Measurements from ENCODE around the gene HRH1.

The HRH1 gene

DNA sequence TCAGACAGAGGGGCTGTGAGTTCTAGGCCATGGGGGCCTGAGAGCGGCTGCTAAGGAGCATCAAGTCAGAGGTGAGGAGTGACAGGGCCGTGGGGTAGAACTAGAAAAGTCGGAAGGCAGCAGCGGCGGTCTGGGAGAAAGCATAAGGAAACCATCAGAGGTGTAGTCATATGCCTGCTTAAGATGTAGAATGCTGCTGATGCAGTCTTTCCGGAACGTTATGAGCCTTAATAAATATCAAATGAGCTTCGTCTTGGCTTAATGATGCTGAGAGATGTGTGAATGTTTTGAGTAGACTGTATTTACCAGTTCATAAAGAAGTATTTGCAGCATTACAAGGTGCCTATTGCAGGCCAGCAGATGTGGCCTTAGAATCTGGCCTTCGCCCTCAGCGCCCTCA lies 133.1 kb downstream of the HRH1 start:
- DNase-seq = no peak

DNA sequence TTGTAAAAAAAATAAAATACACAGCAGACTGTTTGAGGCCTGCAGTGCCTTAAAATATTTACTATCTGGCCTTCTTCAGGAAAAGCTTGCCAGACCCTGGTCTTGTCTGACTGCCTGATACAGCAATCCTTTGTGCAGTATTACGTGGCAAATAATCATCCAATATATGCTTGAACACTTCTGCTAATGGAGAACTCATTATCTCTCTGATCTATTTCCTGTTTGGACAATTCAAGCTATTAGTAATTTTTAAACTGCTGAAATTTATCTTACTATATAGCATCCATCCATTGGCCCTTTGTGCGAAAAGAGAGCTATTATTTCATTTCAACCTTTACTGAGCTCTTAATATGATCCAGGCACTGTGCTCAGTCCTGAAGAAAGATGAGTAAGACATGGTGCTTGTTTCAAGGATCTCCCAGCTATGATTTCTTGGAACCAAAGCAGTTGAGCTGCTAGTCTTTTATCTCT lies 133.8 kb downstream of the HRH1 start:
- no peak for DNase-seq

DNA sequence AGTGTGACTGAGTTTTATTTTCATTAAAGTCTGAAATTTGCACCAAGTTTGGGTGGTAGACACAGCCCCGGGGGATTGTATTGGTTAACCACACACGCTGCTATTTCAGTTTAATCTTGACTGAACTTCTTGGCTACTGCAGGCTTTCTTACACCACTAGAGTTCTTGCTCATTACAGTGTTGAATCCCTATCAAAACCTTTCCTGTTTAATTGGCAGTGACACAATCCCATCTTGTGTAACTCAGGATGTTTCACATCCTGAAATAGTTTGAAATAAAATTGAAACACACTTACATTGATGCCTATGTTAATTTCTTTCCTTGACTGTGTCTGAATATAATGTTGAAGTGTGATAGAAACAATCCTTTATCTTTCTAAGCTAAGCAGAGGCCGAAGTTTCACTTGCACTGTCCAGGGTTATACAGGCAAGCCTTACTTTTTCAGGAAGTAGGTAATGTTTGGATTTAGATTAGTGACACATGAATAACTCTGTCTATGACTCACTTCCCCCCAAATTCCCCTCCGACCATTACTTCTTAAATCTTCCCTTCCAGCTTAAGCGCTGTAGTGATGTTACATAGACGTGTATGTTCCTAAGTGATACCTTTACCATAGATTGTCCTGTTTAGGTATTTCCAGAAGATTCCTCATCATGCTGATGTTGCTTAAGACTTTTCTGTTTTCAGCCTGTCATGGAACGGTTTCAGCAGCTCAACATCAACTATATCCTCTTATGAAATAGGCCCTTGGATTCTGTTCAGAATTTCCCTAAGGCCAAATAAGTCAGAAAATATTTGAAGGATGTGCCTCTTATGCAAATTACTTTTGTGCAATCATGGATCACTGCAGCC lies 134.7 kb downstream of the HRH1 start:
- no peak for DNase-seq

DNA sequence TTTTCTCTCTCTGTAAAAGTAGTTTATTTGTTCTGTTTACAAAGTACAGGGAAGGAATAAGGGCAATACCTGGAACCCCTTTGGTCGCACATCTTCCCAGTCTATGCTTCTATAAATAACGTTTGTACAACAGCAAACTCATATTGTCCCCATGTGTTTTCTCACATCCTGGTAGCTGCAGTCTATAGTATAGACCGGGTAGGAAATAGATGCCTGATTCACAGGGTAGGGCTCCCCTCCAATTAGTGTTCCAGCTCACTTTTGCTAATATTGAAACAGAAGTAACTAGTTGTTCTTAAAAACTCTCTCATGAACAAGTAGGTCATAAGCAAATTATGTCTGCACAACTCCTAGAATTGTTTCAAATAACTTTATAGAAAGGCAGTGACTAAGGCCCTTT lies 135.6 kb downstream of the HRH1 start:
- no peak for DNase-seq

DNA sequence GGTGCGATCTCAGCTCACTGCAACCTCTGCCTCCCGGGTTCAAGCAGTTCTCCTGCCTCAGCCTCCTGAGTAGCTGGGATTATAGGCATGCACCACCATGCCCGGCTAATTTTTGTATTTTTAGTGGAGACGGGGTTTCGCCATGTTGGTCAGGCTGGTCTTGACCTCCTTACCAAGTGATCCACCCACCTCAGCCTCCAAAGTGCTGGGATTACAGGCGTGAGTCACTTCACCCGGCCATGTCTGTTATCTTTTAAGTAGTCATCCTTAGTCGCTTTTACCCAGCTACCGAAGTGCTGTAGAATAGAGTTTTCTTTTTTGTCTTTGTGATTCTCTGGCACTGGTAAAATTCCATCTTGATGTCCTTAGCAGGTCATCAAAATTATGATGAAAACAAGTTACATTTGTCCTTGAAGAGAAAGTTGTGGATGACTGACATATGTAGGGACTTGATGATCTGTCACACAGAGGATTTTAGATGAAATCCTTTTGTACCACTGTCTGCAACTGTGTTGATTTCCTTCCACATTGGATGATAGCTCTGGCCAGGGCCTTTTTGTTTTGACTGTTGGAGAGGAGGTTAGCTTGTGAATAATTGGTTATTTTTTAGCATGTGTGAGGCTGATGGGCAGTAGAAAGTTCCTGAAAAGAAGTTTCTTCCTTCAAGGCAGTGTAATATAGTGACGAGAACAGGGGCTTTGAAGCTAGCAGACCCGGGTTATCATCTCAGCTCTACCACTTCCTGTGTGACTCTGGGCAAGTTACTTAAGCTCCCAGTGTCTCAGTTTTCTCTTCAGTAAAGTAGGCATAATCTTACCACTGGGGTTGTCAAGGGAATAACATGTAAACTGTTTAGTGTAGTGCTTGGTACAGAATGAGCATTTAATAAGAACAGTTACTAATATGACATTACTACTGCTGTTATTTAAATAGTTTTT lies 136.7 kb downstream of the HRH1 start:
- peak; percentile 5 for DNase-seq

DNA sequence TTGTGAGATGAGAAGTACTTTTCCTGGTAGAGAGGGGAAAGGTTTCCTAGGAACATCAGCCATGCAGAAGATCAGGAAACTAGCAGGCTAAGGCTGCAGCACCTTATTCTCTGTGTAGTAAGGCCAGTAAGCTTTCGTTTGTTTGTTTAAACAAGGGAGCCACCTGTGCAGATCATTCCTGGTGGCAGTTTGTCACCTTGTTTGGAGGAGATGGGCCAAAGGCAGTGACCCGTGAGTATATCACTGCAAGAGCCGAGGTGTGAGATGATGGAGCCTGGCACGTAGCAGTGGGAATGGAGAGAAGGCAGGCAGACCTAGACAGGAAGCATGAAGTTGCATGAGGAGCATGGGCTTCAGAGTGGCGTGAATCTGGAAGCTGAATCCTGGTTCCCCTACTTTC lies 137.5 kb downstream of the HRH1 start:
- DNase-seq = no peak

DNA sequence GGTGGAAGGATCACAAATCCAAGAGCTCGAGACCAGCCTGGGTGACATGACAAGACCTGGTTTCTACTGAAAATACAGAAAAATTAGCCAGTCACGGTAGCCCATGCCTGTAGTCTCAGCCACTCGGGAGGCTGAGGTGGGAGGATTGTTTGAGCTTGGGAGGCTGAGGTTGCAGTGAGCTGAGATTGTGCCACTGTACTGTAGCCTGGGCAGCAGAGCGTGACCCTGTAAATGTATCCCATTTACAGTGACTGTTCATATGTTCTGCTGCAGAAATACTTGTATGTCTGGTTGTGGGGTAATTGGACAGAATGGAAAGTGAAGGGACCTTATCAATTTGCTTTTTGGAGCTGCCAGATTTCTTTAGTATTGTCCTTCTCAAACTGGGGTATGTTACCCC lies 142.8 kb downstream of the HRH1 start:
- no peak for DNase-seq

DNA sequence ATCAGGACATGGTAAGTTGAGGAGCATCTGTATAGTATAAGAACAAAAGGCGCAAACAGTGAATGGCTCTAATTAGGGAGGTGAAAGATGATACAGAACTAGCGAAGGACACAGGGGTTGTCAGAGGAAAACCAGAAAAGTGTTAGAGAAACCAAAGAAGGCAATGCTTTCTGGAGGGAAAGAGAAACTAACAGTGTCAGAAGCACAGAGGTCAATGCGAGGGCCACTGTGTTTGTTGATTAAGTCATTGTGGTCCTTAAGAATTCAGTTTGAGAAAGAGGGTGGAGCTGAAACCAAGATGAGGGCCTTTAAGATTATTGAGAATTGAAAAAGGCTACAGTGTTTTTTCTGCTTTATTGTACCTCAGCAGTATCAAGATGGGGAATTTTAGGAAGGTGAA lies 146.7 kb downstream of the HRH1 start:
- no peak for DNase-seq

DNA sequence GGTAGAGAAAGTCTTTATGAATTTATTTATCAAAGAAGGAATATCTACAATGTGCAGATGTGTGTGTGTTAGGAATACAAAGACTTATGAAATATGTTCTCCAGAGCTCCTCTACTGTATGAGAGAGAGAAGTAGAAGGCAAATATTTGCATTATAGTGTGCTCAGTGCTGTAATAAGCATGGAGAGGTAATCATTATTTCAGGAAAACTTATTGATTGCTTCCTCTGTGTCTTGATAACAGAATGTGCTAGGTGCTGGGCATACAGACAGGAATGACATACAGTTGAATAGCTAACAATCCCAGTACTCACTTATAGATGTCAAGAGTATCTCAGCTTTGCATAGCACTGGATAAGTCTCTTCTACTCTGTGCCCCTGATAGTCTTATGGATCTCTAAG lies 148.2 kb downstream of the HRH1 start:
- no peak for DNase-seq

DNA sequence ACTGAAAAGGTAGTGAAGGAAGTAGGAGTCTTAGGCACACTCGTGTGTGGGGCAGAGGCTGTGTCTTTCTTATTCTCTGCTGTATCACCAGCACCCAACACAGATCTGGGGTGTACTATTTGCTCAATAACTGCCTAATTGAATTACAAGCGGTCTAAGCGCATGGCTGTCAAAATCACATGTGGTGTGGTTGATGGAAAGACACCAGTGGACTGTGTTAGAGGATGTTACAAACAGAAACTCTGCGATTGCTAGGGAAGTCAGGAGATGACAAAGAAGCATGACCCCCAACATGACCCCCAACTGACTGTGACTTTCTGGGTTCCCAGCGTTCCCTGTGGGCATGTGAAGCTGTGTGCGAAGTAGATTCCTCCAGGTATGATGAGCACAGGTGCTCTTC lies 149.9 kb downstream of the HRH1 start:
- DNase-seq = no peak

DNA sequence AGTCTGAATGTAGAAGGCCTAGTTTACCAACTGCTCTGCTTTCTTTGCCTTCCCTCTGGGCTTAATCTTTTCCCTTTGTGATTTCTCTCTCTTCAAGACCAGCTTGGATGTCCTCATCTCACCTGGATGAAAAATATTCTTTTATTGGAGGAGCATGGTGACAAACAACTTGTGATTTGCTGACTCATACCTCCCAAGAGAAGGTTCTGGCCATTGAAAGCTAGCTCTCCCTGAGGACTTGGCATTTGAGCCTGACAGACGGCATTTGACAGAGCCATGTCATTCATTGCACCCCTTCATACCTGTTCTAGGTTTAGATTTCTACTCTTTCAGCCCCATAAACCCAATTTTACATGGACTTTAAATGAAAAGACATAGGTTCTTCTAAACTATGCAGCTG lies 151.2 kb downstream of the HRH1 start:
- DNase-seq = no peak

DNA sequence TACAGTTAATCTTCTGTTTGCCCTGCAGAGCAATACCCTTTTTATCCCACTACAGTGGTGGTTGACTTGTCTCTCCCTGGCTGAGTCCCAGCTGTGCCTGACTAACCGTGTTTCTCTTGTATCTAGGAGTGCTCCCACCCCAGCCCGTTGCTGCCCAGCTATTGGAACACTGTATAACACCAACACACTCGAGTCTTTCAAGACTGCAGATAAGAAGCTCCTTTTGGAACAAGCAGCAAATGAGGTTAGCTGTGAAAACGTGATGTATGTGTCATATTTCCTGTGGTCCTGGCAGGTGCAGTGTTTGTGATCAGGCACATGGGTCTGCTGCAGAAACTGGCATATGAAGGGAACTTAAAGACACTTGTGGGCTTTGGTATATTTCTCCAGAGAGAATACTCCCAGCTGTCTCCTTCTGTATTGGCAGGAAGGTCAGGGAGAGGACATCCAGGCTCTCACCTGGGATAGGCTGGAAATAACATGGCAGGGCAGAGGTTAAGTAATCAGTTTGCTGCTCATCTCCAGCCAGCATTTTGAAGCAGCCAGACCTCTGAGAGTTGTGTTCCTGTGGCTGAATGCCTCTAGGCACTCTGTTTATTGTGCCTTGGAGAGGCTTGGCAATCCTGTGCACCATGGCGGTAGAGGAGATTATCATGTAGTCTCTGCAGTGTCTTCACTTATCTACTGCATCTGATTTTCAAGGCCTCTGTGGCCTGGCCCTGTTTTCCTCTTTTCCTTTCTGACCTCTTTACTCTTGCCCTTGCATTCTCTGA lies 152.7 kb downstream of the HRH1 start:
- no peak for DNase-seq

DNA sequence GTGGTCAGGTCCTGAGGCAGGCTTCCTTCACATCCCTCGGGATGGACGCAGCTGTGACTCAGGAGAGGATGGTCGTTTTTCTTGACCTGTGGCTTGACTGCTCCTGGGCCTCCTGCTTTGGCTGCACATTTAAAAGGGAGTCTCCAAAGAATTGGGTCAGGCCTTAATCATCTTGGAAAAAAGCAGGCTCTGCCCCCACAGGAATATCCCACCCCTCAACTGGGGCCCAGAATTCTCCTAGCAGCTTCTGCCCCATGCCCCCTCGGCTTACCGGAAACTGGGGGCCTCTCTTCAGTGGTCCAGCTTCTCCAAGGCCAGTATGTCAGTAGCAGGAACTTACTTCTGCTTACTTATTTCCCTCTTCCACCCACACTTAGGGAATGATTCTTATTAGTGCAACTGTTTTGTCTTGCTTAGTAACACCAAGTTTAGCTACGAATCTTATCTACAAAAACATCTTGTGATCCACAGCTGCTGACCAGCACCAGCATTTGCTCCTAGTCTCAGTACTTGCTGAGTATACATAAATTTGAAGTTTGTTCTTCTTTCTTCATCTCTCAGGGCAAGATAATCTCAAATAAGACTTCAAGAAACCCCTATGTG lies 153.6 kb downstream of the HRH1 start:
- DNase-seq = no peak

DNA sequence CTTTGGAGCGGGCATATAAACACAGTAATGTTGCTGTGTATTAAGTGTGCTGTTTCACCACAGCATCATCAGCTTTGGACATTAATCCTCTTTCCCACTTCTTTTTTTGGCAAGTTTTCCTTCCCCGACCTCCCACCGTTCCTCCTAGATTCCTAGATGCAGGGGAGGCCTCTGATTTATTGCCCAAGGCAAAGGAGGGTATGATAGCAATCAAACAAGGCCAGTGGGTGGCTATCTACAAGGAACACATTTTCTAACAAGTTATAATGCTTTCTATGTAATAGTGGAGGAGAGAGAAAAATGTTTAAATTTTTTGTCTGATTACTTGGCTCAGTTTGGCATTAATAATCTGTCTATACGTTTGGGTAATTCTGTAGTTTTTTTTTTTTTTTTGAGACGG lies 156.0 kb downstream of the HRH1 start:
- no peak for DNase-seq

DNA sequence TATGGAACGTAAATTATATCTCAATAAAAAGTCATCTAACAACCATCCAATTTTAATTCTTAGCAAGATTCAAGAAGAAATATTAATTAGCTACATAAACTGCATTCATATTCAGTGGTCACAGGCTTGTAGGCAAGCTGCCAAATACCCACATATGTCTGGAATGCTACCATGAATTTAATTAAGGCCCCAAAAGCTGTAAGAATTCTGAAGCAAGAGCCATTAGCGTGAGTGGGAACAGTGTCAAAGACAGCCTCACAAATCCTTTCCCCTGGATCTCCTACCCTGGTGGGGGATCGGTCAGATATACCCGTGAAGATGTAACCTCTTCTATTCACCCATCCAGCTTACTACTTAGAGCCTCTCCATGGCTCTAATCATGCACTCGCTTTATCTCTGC lies 157.9 kb downstream of the HRH1 start:
- DNase-seq = no peak
